GM12878 (cell line): ENCODE data around the gene LRRC19. TPM values are rescaled to one million over a fixed set of nuclear protein-coding genes. Genes with fewer than 3 reads are reported as not detected.

Experiments used
- ATF2 ChIP-seq: IDR thresholded peaks from 2 replicates; pipeline ENCODE4 v1.6.1; 2012; ENCODE audit warnings: low read length, inconsistent platforms
- CUX1 ChIP-seq: IDR thresholded peaks from 2 replicates; pipeline ENCODE4 v1.6.1; 2012; ENCODE audit warnings: improper control_type of control experiment, low read depth, low read length; ENCODE audit not compliant: insufficient replicate concordance
- E2F4 ChIP-seq: IDR thresholded peaks from 2 replicates; pipeline ENCODE4 v1.6.1; 2012; ENCODE audit warnings: low read depth, low read length, improper control_type of control experiment
- EZH2 ChIP-seq: IDR thresholded peaks from 2 replicates; pipeline ENCODE4 v1.6.1; 2012; ENCODE audit warnings: low read depth, mild to moderate bottlenecking, control low read depth, inconsistent platforms, low read length, borderline replicate concordance; ENCODE audit not compliant: control insufficient read depth
- polyA plus RNA-seq, 11 experiments: library from polyadenylated mRNA; depleted of rRNA in 4 of 11; unstranded in 6 of 11; stranded (reverse) in 5 of 11; fragments of >200 nt; fragmentation: Nextera tagmentation in 4 of 11; fragmentation: Illumina TruSeq in 1 of 11; extraction: Ambion mirVana in 4 of 11; extraction: Trizol in 1 of 11; gene quantifications; 1 replicate in 1 of 11; 2 replicates in 10 of 11; pipeline versions ENCODE4 v1.2.1 to v1.2.3, GENCODE V29; 2011 to 2016; ENCODE audit warnings: inconsistent platforms in 2 of 11, missing spikeins in 2 of 11, low read depth in 1 of 11
- total RNA-seq, 4 experiments: library from RNA; depleted of rRNA in 3 of 4; stranded (reverse); fragments of >200 nt in 3 of 4; fragmentation: Illumina TruSeq in 1 of 4; extraction: Trizol in 1 of 4; gene quantifications; 2 replicates each; pipeline versions ENCODE4 v1.2.1 to v1.2.3, GENCODE V29; 2013 to 2021

The LRRC19 gene
- total and polyA plus RNA-seq, 10 of the 15 experiments (the other 5 are each of a cell fraction or from before 2014, with no cell fraction given) = 0.02 to 0.20 (median 0.08) TPM; not detected in 6

- TF ChIP-seq EZH2 = no peak
- no peak for TF ChIP-seq E2F4
- no peak for TF ChIP-seq CUX1
- TF ChIP-seq ATF2 = no peak
Observed at GRCh38 chr9:26949637-26950069, 55.8 kb downstream of the LRRC19 start (continued).
